Loucy (cell line): ENCODE data around the gene ZG16.

Source experiments
- EZH2phosphoT487 ChIP-seq: fragments of 200-600 bp; IDR thresholded peaks from 2 replicates; pipeline ENCODE4 v1.6.1; 2018; ENCODE audit warnings: antibody characterized with exemption, mild to moderate bottlenecking, moderate library complexity, borderline replicate concordance
- TF ChIP-seq, protein P1 (sequence below): fragments of 200-600 bp; sonication (generic); conservative IDR thresholded peaks from 2 replicates; pipeline ENCODE4 v1.5.1; 2014; ENCODE audit warnings: mild to moderate bottlenecking, antibody characterized with exemption, low read length

- TF ChIP-seq, protein P1, sequence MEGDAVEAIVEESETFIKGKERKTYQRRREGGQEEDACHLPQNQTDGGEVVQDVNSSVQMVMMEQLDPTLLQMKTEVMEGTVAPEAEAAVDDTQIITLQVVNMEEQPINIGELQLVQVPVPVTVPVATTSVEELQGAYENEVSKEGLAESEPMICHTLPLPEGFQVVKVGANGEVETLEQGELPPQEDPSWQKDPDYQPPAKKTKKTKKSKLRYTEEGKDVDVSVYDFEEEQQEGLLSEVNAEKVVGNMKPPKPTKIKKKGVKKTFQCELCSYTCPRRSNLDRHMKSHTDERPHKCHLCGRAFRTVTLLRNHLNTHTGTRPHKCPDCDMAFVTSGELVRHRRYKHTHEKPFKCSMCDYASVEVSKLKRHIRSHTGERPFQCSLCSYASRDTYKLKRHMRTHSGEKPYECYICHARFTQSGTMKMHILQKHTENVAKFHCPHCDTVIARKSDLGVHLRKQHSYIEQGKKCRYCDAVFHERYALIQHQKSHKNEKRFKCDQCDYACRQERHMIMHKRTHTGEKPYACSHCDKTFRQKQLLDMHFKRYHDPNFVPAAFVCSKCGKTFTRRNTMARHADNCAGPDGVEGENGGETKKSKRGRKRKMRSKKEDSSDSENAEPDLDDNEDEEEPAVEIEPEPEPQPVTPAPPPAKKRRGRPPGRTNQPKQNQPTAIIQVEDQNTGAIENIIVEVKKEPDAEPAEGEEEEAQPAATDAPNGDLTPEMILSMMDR = no peak
- no peak for TF ChIP-seq EZH2phosphoT487
Observed at GRCh38 chr16:29779474-29779873, 1.4 kb downstream of the ZG16 start.
